Measurements from ENCODE around the gene PRR29.

GRCh38 chr17:63950940-63951907 is 46.9 kb upstream of the PRR29 start:
- no peak for TF ChIP-seq POLR2AphosphoS5 (IDR thresholded peaks at IDR 0.05; ENCODE audit: low read depth, low read length)
- TF ChIP-seq REST (IDR thresholded peaks at IDR 0.05; ENCODE audit: insufficient read depth in 1 of 2, low read depth in 2 of 2, low read length in 2 of 2), result no peak
- no peak for TF ChIP-seq TAF1 (IDR thresholded peaks at IDR 0.05; ENCODE audit: borderline replicate concordance, insufficient read depth, low read length)
- TF ChIP-seq FOXP2 (optimal IDR thresholded peaks at IDR 0.05; ENCODE audit: borderline replicate concordance, extremely low read depth, extremely low read length, insufficient read depth), result no peak

Measured in PFSK-1 (cell line).